HG02852 (cell line): ENCODE data around the gene AATF.
"Not testable (repeated sequence)": the region's sequence is repeated elsewhere in the genome, so short reads cannot be mapped to it uniquely, and the experiment has no call there.

Experiments
- ATAC-seq: cut with Tn5 transposase; IDR thresholded peaks from one replicate; pipeline ENCODE4 v1.9.1; 2021; ENCODE audit warnings: mild to moderate bottlenecking, moderate library complexity; ENCODE audit not compliant: unreplicated experiment

Gene AATF

GRCh38 chr17:37067555-37068111, 118.9 kb downstream of the AATF start:
- ATAC-seq = no peak

DNA sequence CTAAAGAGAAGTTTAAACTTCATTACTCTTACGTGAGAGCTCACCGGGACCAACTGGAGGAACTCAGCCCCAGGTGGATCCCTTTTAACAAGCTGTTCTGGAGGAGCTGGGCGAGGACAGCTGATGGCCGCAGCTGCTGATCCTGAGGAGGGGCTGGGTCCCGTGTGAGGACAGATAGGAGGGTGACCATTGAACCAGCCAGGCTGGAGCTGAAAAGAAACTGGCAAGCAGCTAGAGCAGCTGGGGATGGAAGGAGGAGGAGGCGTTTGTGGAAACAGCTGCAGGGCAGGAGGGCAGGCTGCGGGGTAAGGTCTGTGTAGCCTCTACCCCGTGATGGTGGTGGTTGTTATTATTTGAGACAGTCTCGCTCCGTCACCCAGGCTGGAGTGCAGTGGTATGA, 119.5 kb downstream of the AATF start:
- ATAC-seq = no peak

DNA sequence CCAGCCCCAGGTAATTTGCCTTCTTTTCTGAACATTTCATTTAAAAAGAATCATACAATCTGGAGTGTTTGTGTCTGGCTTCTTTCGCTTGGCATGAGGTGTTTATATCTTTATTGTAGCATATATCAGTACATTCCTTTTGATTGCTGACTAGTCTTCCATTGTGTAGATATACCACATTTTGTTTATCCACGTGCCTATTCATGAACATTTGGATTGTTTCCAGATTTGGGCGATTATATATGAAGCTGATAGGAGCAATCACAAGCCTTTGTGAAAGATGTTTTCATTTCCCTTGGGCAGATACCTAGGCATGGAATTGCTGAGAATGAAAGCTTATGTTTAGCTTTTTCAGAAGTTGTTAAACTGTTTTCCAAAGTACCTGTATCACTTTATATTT, 120.3 kb downstream of the AATF start:
- ATAC-seq = no peak

DNA sequence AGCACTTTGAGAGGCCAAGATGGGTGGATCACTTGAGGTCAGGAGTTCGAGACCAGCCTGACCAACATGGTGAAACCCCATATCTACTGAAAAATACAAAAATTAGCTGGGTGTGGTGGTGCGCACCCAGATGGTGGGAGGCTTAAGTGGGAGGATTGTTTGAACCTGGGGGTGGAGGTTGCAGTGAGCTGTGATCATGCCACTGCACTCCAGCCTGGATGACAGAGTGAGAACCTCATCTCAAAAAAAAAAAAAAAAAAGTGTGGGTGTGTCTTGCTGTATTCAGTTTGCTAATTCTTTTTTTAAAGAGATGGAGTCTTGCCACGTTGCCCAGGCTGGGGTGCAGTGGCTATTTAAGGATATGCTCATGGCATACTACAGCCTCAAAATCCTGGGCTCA, 124.7 kb downstream of the AATF start:
- ATAC-seq = not testable (repeated sequence)

GRCh38 chr17:37079065-37079708, 130.4 kb downstream of the AATF start:
- no peak for ATAC-seq

- no peak for ATAC-seq
These were observed 131.0 kb downstream of the AATF start for GRCh38 chr17:37079735-37080134.

- no peak for ATAC-seq
These were observed 132.5 kb downstream of the AATF start for GRCh38 chr17:37081287-37081686.

- ATAC-seq = no peak
These were observed 133.6 kb downstream of the AATF start for GRCh38 chr17:37082311-37082860.

- ATAC-seq = no peak
These were observed 134.2 kb downstream of the AATF start for GRCh38 chr17:37082985-37083384.

- ATAC-seq = no peak
These were observed 134.7 kb downstream of the AATF start for GRCh38 chr17:37083456-37083855.

- ATAC-seq = no peak
These were observed 135.6 kb downstream of the AATF start for GRCh38 chr17:37084372-37084771.

DNA sequence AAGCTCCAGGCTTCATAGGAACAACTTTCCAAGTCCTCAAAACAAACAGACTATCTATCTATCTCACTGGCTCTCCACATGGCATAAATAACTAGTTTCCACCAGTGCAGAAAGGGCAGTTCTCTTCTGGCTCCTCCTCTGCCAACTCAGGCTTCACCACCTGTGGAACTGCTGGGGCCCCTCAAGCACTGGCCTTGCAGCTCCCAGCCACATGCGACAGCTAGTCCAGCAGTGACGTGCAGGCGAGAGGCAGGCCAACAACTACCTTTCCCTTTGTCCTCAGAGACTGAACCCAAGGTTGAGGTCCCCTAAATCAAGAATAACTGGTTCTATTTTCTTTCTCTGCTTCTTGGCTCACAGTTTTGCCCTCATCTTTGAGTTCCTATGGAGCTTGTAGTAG, 137.6 kb downstream of the AATF start:
- no peak for ATAC-seq

- no peak for ATAC-seq
These were observed 138.2 kb downstream of the AATF start for GRCh38 chr17:37086948-37087347.

DNA sequence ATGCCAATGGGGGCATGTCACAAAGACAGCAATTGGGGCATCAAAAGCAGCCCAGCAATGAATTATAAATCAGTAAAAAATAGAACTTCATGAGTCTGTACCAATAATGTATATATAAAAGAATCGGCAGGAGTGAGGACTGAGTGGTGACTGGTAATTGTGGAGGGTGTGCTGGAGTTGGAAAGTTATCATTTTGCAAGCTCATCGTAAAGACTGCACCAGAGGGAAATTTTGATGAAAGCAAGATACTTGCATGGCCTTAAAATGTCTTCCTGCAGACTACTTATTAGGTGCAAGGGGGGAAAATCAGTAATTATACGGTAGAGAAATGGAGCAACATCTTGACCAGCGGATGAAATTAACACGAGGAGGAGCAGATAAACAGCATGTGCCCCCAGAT, 138.9 kb downstream of the AATF start:
- ATAC-seq = no peak

GRCh38 chr17:37088459-37088858, 139.7 kb downstream of the AATF start:
- ATAC-seq = no peak

- ATAC-seq = no peak
These were observed 140.2 kb downstream of the AATF start for GRCh38 chr17:37088913-37089312.

- peak; percentile 61 for ATAC-seq
These were observed 141.2 kb downstream of the AATF start for GRCh38 chr17:37089956-37090355.

- ATAC-seq = no peak
These were observed 142.2 kb downstream of the AATF start for GRCh38 chr17:37090941-37091340.

DNA sequence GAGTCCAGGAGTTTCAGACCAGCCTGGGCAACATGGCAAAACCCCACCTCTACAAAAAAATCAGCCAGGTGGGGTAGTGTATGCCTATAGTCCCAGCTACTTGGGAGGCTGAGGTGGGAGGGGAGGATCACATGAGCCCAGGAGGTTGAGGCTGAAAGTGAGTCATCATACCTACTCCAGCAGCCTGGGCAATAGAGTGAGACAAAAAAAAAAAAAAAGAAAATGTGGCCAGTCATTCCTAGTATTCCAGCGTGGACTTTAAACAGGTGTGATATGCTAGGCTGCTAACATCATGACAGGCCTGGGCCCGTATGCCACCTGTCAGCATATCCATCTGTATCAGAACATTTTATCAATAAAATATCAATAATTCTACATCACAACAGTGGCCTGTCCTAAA, 143.3 kb downstream of the AATF start:
- no peak for ATAC-seq

GRCh38 chr17:37092701-37093100, 143.9 kb downstream of the AATF start:
- ATAC-seq = no peak

- no peak for ATAC-seq
These were observed 145.6 kb downstream of the AATF start for GRCh38 chr17:37094391-37094790.

DNA sequence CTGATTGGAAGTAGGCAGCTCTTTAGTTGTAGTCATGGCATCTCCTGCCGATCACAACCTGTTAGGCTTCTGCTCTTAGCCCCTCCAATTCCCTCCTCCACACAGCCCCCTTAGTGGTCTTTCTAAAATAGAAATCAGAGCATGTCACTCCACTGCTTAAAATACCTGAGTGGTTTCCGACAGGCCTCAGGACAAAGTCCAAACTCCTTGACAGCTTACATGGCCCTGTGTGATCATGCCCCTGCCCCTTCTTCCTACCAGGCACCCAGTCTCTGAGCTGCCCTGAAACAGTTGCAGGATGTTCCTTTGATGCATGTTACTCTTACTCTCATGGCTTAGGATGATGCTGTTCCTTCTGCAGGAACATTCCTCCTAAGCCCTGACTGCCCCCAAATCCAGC, 147.3 kb downstream of the AATF start:
- ATAC-seq = no peak

DNA sequence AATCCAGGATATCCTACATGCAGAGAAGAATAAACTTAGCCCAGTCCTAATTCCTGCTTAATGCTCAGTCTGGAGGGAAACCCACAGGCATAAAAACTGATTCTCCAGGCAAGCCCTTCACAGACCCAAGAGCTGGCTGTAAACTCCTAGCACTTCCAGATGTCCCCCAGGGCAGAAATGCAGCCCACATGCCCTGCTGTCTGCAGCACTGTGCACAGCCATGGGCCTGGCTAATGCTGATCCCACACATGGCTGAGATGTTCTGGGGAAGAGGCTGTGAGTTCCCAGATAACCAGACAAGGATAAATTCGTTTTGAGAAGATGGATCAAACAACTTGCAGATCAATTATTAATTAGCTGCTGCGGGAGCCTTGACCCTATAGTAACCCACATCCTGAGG, 148.4 kb downstream of the AATF start:
- ATAC-seq = no peak
